ENCODE measurements around the gene HTR4. TPM values are rescaled to one million over a fixed set of nuclear protein-coding genes. Genes with fewer than 3 reads are reported as not detected.

The HTR4 gene
- total and polyA plus RNA-seq, 8 donors, result 0.92 to 17.4 (median 7.6) TPM; not detected in 5

DNA sequence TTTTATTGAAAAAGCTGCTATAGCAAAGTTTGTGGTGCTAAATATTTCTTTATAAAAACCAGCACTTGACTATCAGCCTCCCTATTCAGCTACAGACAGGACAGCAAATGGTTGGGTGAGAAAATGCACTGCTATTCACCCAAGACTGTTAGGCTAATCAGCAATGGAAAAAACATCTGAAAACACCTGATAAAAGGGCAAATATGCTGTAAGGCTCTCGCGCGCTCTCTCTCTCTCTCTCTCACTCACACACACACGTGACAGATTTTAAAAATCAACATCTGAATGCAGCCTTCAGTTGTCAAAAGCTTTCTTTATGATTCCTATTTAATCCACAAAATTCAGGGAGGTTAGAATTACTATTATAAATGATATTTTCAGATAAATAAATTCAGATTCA is 80.2 kb downstream of the HTR4 start:
- H3K4me1 ChIP-seq, result no peaks in the 10 kb centered on the region
- no peak for DNase-seq
- WGBS, 5 donors, result 21 to 55% (median 42%) methylated on average over 4 of the region's 4 CpGs
- no peak for TF ChIP-seq POLR2A (IDR thresholded peaks at IDR 0.05)
- TF ChIP-seq, protein P1, sequence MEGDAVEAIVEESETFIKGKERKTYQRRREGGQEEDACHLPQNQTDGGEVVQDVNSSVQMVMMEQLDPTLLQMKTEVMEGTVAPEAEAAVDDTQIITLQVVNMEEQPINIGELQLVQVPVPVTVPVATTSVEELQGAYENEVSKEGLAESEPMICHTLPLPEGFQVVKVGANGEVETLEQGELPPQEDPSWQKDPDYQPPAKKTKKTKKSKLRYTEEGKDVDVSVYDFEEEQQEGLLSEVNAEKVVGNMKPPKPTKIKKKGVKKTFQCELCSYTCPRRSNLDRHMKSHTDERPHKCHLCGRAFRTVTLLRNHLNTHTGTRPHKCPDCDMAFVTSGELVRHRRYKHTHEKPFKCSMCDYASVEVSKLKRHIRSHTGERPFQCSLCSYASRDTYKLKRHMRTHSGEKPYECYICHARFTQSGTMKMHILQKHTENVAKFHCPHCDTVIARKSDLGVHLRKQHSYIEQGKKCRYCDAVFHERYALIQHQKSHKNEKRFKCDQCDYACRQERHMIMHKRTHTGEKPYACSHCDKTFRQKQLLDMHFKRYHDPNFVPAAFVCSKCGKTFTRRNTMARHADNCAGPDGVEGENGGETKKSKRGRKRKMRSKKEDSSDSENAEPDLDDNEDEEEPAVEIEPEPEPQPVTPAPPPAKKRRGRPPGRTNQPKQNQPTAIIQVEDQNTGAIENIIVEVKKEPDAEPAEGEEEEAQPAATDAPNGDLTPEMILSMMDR (IDR thresholded peaks at IDR 0.05), result no peak
- no peak for TF ChIP-seq EP300 (IDR thresholded peaks at IDR 0.05)
- no peak for TF ChIP-seq POLR2AphosphoS5 (IDR thresholded peaks at IDR 0.05)
- intact Hi-C loops (cut with DNase I; ENCODE audit: low total_unique reads), result no loop called here
- no peaks in the 10 kb centered on the region for H3K27me3 ChIP-seq
- H3K36me3 ChIP-seq, result no peaks in the 10 kb centered on the region
- H3K27ac ChIP-seq, result no peak overlapping the region
- no peak overlapping the region for H3K4me3 ChIP-seq
- H3K9me3 ChIP-seq, result no peaks in the 10 kb centered on the region

DNA sequence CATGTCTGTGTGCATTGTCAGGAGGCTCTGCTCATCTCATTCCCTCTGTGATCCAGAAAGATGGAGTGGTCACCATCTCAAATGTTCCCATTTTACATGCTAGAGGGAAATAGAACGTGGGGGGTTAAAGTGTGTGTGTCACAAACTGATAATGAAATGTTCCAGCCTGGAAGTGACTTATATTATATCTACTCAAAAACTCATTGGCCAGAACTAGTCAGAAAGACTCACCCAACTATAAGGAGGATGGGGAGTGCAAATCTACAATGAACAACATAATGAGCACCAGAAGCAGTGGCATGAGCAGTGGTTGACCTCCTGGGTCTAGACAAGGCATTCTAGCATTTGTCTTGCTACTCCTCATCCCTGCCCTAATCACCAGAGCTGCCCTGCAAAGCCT is 81.0 kb downstream of the HTR4 start:
- no peak for DNase-seq
- WGBS, 5 donors, result 55 to 76% (median 57%) methylated on average over 1 of the region's 1 CpG
- Histone ChIP-seq H3K27ac (no peak overlapping the region), H3K4me3 (no peak overlapping the region), H3K9me3 (no peaks in the 10 kb centered on the region), H3K4me1 (no peaks in the 10 kb centered on the region), H3K36me3 (no peaks in the 10 kb centered on the region), H3K27me3 (no peaks in the 10 kb centered on the region)
- intact Hi-C loops (cut with DNase I; ENCODE audit: low total_unique reads), result no loop called here
- no peak for TF ChIP-seq EP300 (IDR thresholded peaks at IDR 0.05)
- TF ChIP-seq POLR2AphosphoS5 (IDR thresholded peaks at IDR 0.05), result no peak
- TF ChIP-seq, protein P1 (IDR thresholded peaks at IDR 0.05), result no peak
- TF ChIP-seq POLR2A (IDR thresholded peaks at IDR 0.05), result no peak

DNA sequence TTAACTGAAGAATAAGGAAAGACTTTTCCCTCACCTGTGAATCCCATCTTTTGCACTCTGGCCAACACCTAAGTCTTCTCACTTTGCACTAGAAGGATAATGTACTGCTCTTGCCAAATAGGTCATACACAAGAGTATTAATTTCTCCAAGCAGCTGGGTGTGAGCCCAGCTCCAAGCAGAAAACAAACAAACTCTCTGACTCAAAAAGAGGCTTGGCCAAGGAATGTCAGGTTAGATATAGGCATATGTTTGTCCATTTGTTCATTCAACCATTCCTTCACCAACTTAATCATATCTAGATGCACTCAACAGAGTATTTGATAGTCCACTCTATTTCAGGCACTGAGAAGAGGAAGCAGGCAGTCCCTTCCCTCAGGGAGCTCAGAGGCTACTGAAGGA is 84.4 kb downstream of the HTR4 start:
- Histone ChIP-seq H3K27me3 (no peaks in the 10 kb centered on the region), H3K4me1 (no peaks in the 10 kb centered on the region), H3K4me3 (no peak overlapping the region), H3K27ac (no peak overlapping the region), H3K9me3 (no peaks in the 10 kb centered on the region), H3K36me3 (no peaks in the 10 kb centered on the region)
- peak in 2 of 3 donors; percentile 17 to 51 for TF ChIP-seq POLR2AphosphoS5 (IDR thresholded peaks at IDR 0.05)
- TF ChIP-seq, protein P1 (IDR thresholded peaks at IDR 0.05), result no peak
- intact Hi-C loops (cut with DNase I; ENCODE audit: low total_unique reads), result no loop called here
- DNase-seq, result peak; percentile 46 to 51

DNA sequence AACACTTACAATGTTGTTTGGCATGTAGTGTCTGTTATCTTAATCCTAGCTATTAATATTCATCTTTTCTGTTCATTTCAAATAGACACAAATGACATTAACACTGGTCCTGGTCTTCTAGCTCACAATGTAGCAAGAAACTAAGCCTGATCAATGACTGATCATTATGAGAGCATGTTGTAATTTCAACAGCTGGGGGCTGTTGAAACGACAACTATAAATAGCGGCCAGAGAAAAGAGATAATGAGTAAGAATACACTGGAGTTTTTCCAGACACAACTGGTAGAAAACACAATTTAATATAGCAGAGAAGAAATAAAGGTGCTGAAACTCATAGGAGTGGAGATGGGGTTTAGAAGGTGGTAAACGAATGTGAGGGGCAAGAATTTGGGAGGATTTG is 89.2 kb downstream of the HTR4 start:
- WGBS, 5 donors, result 66 to 83% (median 74%) methylated on average over 3 of the region's 3 CpGs
- TF ChIP-seq, protein P1 (IDR thresholded peaks at IDR 0.05), result no peak
- TF ChIP-seq EP300 (IDR thresholded peaks at IDR 0.05) (no peak), POLR2A (IDR thresholded peaks at IDR 0.05) (no peak), POLR2AphosphoS5 (IDR thresholded peaks at IDR 0.05) (no peak)
- peaks cover 0 to 6% (median 0%) of the 10 kb centered on the region in 4 donors for H3K4me1 ChIP-seq
- intact Hi-C loops (cut with DNase I; ENCODE audit: low total_unique reads), result no loop called here
- no peak overlapping the region for H3K4me3 ChIP-seq
- H3K36me3 ChIP-seq, result no peaks in the 10 kb centered on the region
- no peaks in the 10 kb centered on the region for H3K9me3 ChIP-seq
- no peak overlapping the region for H3K27ac ChIP-seq
- no peaks in the 10 kb centered on the region for H3K27me3 ChIP-seq
- DNase-seq, result no peak
